CD4-positive, alpha-beta T cell treated with Interleukin-17A for 4 hours (primary cell): ENCODE data around the gene UBA3.

ENCODE experiments used
- DNase-seq: peaks from one replicate; pipeline ENCODE4 v3.0.0-alpha.2; 2020; ENCODE audit warnings: mixed read lengths

The UBA3 gene

DNA sequence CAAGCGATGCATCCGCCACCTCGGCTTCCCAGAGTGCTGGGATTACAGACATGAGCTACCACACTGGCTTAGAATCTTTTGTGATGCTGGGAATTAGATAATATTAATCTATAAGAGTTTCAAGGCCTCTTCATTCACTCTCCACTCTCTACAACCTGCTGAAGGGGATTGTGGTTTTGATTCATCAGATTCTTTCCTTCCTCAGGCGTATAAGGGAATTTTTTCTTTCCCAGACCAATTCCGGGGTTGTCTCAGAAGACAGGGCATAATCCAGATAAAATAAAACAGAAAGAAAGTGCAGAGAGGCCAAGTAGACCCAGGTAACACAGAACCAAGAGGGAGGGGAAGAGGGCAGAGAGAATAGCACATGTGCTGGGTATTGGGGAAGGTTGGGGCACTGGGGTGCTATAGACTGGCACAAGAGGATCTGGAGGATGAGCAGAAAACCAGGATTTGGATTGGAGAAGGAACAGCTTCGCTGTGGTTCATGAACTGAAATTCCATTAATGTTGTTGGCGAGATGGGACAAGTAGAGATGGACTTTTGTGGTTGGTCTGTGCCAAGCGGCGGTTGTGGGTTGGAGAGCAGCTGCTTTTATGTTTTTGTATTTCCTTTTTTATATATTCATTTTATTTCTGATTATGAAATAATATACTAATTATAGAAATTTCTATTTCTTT is 17.4 kb upstream of the UBA3 start:
- DNase-seq = no peak

GRCh38 chr3:69096299-69096698 is 16.1 kb upstream of the UBA3 start:
- DNase-seq = no peak

GRCh38 chr3:69095636-69096035 is 15.5 kb upstream of the UBA3 start:
- peak; percentile 32 for DNase-seq

DNA sequence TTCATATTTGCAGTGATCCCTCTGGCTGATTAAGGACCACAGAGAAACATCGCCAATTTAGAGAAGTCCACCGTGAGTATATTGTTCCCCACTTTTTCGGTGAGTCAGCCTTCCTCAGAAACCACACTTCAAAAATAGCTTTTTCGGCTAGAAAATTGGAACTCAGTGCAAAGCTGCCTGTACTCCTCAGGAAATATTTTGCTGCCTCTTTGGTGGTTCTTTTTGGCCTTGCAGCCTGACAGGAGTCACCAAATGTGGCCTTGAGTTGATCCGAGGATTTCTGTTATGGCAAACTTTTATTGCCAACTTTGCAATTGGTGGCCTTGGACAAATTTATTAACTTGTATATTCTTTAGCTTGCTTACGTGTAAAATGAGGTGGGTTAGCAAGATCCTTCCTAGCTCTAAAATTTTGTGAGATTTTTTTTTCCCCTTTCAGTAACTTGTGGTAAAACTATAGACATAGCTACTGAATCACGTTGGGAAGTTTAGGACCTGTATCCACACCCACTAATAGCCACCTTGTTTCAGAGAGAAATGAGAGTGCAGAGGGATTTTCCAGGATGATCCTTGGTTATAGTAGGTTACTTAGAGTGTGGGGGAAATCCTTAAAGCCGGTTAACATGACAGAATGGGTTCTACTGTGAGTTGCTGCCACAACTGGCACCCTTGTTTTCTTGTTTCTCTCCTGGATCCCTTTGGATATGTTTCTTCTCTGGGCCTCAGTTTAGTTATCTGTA is 14.5 kb upstream of the UBA3 start:
- DNase-seq = peak; percentile 29

GRCh38 chr3:69092030-69092516 is 11.9 kb upstream of the UBA3 start:
- DNase-seq = peak; percentile 30

GRCh38 chr3:69091389-69092029 is 11.3 kb upstream of the UBA3 start:
- no peak for DNase-seq

DNA sequence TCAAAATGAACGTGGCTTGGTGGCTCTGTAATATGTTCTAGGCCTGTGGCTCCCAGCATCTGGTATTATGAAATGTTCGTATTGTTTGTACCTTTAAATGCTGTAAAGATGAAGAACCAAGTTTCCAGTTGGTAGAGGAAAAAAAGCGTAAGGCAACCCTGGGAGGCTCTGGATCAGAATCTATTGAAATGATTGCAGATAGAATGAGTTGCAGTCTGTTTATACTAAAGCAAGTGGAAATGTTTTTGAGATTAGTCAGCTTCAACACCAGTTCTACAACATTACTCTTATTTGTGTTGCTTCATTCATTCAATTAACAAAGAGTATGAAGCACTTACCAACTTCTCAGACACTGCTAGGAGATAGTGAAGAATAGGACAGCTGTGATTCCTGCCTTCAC is 9.9 kb upstream of the UBA3 start:
- DNase-seq = no peak

DNA sequence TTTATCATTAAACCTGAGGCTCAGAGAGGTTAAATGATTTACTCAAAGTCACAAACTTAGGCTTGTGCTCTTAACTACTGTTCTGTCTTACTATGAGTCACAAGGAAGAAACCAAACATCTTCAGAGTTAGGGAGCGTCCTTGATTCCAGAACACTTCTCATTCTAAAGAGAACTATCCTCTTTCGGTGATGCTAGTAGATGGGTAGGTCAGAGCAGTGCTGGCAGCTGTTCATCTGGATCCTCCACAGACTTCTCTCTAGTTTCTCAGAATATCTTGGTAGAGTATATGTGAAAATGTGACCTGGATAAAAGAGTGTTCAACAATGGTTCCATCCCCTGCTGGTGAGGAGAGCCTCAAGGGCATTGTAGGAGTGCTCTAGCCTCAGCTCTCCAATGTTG is 7.9 kb upstream of the UBA3 start:
- no peak for DNase-seq

DNA sequence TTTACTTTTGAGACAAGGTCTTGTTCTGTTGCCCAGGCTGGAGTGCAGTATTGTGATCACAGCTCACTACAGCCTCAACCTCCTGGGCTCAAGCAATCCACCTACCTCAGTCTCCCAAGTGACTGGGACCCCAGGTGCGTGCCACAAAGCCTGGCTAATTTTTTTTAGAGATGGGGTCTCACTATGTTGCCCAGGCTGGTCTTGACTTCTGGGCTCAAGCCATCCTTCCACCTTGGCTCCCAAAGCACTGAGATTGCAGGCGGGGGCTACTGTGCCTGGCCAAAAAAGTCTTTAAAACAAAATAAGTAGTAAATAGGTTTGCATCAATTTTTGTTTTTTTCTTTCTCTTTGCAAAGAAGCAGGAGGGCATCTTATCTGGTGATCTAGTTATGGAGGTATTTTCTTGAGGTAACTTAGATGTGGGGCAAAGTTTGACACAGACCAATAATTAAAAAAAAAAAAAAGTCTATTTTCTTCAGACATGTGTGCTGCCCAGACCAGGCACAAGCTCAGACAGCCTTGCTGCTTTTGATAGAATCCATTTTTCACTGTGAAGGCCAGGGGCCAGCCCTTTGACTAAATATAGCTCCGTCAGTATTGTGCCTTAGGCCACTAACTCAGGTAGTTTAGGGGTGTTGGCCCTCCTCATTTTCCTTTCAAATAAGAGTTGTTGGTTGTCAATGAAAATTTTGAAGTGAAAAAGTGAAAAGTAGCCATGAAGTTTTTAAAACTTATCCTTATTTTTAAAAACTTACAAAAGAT is 7.0 kb upstream of the UBA3 start:
- DNase-seq = no peak

DNA sequence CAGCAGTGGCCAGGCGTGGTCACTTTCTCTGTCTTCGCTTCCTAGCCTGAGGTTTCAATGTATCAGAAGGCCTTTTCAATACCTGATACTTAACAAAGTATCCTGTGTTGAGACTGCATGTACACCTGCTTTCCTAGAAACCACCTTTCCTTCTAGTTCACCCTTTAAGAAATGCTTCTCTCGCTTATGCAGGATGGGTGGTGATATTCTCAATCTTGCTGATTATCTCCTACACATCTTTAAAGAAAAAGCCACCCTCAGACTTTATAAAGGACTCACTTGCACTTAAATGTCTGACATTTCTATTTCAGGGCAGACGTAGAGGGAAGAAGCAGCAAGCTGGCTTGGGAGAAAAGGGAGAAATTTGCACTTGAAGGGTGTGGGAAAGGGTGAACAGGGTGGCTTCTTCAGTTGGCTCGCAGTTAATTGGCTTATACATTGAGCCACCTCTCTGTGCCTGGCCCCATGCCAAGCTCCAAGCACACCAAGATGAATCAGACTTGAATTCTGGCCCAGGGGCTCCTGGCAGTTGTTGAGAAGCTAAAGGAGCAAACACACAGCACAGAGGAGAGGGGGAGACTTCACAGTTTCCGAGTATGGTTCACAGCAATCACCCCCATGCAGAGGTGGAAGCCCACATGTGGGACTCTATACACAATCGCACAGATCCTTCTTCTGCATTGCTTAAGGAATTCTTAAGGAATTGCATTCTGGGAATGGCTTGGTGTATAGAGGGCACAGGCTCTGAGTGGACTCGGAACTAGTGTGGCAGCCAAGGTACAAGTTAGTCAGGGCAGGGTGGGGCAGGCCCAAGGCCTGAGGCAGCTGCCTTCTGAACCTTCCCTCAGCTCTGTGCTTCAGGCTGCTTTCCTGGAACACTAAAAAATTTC is 5.9 kb upstream of the UBA3 start:
- DNase-seq = peak; percentile 92

- DNase-seq = peak; percentile 45
These were observed 5.1 kb upstream of the UBA3 start for GRCh38 chr3:69085168-69085832.

GRCh38 chr3:69084326-69085167 is 4.4 kb upstream of the UBA3 start, which contains the start of gene ARL6IP5:
ARL6IP5 (plus strand) TSS chr3:69084937; CDS start chr3:69085048, 111 bp downstream.
- peak; percentile 93 for DNase-seq

DNA sequence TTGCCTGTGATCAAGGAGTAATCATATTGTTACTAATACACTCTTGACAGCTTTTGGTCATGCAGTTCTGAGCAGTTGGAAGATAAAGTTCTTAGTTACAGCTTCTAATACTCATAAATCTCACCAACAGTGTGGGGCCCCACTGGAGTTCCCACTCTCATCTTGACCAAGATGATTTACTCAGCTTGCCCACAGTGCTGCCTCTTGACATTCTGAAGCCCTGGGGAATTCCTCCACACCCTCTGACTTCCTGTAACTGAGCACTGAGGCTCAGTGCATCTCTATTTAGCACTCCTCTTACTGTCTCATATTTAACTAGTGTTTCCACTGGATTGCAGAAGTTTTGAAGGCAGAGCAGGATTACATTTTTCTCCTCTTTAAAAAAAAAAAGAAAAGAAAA is 2.6 kb upstream of the UBA3 start:
- DNase-seq = peak; percentile 65

DNA sequence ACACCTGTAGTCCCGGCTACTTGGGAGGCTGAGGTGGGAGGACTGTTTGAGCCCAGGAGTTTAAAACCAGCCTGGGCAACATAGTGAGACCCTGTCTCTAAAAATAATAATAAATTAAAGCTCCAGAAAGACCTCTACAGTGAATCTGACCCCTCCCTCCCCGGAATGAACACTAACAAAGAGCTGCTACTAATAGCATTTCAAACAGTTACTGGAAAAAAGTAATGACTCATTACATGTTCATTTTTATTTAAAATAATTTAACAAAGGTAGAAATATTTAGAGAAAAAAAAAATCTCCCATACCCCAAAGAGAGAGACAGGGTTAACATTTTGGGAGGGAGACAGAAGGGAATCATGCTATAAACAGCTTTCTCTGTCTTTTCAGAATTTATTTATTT is 2.2 kb upstream of the UBA3 start:
- DNase-seq = no peak

- DNase-seq = peak; percentile 24
These were observed 1.6 kb upstream of the UBA3 start for GRCh38 chr3:69081583-69082262.

- DNase-seq = peak; percentile 21
These were observed 651 bp downstream of the UBA3 start for GRCh38 chr3:69079269-69080159.

DNA sequence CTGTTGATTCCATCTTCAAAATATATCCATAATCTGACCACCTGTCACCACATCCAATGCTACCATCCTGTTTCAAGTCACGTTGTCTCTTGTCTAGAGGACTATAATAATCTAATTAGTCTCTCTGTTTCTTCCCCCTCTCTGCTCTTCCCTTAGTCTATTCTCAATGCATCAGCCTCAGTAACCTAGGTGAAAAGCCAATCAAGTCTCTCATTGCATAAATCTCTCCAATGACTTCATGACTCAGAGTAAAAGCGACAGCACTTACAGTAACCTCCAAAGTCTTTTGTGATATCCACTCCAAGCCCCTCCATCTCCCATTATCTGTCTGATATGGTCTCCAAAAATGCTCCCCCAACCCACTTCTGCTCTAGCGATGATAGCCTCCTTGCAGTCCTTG is 7.2 kb downstream of the UBA3 start:
- DNase-seq = no peak

- no peak for DNase-seq
These were observed 14.0 kb downstream of the UBA3 start for GRCh38 chr3:69066121-69066520.
